NCI-H2029 treated with DMSO at 0.1 percent for 48 hours (cell line): Measurements from ENCODE around the gene CIAO2A.
"Not testable (repeated sequence)": the region's sequence is repeated elsewhere in the genome, so short reads cannot be mapped to it uniquely, and the experiment has no call there.

Experiments
- DNase-seq: peaks from one replicate; lab custom pipeline; 2025; lab: John Stamatoyannopoulos, UW

CIAO2A gene

DNA sequence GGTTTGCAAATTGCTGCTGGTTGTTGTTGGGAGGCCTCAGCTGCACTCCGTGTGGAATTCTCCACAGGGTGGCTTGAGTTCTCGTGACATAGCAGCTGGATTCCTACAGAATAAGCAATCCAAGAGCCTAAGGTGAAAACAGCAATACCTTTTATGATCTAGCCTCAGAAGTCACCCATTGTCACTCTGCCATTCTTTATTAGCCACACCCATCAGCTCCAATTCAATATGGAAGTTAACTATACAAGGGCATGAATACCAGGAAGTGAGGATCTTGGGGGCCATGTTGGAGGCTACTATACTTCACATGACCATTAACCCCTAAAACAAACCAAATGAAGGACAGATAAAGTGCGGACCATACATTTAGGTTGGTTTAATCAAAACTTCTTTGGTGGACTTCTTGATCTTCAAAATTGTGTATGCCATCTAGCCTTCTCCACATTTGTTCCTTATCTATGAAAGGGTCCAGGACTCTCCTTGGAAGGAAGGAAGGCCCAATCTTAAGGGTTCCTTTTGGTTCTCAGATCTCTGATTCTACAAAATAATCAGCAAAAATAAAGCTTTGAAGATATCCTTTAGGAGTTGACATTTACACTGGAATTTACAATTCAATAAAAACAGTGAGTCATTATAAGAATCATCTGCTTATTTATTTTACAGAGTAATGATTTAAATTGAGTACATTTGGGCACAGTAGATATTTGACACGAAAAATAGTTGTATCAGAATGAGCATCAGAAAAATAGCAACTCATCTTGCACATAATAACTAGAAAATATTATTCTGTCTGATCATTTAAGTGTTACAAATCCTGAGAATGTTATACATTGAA lies 21.5 kb downstream of the CIAO2A start:
- no peak for DNase-seq

DNA sequence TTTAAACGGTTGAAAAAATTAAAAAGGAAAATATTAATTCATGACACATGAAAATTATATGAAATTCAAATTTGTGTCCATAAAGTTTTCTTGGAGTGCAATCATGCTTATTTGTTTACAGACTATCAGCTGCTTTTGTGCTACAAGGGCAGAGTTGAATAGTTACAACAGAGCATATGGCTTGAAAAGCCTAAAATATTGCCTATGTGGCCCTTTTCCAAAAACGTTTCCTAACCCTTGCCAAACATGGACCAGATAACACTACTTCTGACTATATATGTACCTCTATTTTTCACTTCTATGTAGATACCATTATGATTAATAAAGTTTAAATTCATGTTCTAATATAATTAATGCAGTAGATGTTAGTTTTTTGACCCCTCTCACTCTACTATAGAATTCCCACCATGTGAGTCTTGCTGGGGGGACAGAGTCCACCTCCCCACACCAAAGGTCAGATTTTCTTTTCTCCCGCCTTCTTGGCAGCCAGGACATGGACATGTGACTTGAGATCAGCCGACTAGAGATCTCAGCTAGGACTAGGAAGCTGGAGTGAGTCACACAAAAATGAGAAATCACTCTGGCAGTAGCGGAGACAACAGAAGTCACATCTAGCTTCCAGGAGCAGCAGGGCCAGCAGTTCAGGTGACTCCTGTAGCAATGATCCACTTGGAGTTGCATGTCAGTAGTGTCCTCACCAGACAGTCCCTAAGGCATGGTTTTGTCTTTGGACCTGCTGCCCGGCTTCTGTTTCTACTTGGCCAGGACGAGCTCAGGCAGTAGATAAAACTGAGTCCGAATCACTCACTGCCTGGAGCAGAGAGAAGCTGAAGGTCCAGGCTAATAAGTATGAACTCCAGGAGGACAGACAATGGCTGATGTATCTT lies 22.4 kb downstream of the CIAO2A start:
- no peak for DNase-seq

DNA sequence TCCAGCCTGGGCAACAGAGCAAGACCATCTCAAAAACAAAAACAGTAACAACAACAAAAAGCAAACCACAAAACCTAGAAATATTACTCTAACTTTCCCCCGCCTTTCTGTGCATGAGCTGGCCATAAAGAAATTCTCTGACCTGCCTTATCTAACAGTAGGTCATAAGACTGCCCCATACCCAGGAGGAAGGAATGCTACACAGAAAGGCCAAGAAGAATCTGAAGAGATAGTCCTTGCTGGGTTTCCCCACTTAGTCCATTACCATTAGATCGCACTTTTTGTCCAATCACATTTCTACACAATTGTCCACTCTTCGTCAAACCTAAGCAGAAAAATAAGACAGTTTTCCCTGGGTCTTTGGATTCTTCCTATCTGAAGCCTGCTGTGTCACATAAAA lies 23.5 kb downstream of the CIAO2A start:
- DNase-seq: no peak

DNA sequence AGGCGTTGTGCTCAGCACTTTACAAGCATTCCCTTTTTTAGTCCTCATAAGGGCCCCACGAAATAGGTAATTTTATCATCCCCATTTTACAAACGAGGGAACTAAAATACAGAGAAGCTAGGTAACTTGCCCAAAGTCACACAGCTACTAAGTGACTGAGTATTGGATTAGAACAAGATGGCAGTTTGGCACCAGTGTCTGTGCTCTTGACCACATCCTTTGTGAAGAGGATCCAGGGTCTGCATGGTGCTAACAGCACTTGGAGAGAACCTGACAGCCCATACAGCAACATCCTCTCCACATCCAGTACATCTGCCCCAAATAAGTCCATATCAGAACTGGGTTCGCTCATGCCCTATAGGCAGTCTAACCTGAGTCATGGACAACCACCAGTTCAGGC lies 25.5 kb downstream of the CIAO2A start:
- no peak for DNase-seq

DNA sequence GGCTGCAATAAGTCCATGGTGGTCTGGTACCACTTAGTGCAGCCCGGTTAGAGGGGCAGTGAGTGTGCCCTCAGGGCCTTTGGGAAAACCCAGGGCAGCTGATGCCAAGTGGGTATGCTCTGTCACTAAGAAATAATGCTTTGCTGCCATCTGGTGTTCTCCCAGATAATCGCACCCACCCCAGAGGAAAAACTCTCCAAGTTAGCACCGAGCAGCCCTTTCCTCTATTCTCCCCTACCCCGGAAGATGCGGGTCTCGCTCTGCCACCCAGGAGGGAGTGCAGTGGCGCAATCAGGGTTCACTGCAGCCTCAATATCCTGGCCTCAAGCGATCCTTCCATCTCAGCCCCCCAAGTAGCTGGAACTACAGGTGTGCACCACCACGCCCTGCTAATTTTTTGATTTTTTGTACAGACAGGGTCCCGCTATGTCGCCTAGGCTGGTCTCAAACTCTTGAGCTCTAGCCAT lies 26.0 kb downstream of the CIAO2A start:
- DNase-seq: no peak

DNA sequence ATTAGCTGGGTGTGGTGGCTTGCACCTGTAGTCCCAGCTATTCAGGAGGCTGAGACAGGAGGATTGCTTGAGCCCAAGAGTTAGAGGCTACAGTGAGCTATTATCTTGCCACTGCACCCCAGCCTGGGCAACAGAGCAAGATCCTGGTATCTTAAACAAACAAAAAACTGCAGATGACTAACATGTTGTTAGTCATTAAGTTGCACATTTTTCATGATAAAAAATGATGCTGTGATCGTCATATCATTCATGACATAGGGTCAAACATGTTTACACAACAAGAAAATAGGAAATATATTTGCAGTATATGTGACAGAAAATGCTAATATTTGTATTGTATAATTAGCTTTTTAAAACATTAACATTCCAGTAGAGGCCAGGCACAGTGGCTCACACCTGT lies 27.2 kb downstream of the CIAO2A start:
- no peak for DNase-seq

DNA sequence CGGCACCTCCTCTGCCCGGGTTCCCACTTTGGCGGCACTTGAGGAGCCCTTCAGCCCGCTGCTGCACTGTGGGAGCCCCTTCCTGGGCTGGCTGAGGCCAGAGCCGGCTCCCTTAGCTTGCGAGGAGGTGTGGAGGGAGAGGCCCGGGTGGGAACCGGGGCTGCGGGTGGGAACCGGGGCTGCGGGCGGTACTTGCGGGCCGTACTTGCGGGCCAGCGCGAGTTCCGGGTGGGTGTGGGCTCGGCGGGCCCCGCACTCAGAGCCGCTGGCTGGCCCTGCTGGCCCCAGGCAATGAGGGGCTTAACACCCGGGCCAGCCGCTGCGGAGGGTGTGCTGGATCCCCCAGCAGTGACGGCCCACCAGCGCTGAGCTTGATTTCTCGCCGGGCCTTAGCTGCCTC lies 32.9 kb downstream of the CIAO2A start:
- DNase-seq: no peak

DNA sequence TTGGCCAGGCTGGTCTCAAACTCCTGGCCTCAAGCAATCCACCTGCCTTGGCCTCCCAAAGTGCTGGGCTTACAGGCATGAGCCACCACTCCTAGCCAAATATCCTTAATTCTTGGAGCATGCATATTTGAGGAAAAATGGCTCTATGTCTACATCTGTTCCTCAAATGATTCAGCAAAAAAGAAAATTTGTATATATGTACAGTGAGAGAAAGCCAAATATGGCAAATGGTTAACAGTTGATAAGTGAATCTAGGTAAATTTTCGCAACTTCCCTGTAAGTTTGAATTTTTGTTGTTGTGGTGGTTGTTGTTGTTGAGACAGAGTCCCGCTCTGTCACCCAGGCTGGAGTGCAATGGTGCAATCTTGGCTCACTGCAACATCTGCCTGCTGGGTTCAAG lies 34.5 kb downstream of the CIAO2A start:
- not testable (repeated sequence) for DNase-seq

DNA sequence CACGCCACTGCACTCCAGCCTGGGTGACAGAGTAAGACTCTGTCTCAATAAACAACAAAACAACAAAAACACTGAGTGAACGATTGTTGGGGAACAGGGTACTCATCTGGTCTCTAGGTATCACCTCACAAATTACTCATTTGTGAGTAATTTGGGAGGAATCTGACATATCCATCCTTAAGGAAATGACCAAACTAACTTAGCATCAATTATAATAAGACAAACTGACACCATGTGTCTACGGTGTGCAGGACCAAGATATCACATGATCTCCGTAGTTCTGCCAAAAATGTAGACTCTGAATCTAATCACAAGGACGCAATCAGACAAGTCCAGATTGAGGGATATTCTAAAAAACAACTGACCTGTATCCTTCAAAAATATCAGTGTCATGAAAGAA lies 35.4 kb downstream of the CIAO2A start:
- DNase-seq: no peak

DNA sequence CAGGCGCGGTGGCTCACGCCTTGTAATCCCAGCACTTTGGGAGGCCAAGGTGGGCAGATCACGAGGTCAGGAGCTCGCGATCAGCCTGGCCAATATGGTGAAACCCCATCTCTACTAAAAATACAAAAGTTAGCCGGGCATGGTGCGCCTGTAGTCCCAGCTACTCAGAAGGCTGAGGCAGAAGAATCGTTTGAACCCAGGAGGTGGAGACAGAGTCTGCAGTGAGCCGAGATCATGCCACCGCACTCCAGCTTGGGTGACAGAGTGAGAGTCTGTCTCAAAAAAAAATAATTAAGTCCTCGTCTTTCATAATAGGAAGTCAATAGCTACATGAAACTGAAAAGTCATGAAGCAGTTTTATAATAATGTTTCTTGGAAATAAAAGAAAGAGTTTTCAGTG lies 40.0 kb downstream of the CIAO2A start:
- DNase-seq: not testable (repeated sequence)

DNA sequence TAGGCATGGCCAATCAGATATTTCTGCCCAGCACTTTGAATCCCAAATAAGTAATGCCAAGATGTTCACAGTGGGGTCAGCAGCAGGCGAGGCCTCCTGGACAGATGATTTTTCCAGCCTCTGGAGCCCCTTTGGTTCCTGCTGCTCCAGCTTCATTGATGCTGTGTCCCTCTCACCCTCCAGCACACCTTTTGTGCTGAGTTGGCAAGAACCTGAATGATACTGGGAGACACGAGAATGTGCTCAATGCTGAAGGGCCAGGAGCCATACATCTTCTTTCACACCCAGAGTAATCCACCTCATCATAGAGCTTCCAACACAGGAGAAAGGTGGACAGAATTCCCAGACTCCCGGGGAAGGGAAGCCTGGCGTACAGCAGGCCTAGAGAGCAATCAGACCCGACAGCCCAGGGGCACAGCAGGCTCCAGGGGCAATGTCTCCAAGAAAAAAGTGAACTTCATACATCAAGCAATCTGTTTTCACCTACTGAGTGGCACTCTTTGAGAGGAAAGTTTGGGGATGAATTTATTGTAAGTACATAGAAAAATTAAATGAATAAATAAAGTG lies 40.6 kb downstream of the CIAO2A start:
- DNase-seq: no peak

DNA sequence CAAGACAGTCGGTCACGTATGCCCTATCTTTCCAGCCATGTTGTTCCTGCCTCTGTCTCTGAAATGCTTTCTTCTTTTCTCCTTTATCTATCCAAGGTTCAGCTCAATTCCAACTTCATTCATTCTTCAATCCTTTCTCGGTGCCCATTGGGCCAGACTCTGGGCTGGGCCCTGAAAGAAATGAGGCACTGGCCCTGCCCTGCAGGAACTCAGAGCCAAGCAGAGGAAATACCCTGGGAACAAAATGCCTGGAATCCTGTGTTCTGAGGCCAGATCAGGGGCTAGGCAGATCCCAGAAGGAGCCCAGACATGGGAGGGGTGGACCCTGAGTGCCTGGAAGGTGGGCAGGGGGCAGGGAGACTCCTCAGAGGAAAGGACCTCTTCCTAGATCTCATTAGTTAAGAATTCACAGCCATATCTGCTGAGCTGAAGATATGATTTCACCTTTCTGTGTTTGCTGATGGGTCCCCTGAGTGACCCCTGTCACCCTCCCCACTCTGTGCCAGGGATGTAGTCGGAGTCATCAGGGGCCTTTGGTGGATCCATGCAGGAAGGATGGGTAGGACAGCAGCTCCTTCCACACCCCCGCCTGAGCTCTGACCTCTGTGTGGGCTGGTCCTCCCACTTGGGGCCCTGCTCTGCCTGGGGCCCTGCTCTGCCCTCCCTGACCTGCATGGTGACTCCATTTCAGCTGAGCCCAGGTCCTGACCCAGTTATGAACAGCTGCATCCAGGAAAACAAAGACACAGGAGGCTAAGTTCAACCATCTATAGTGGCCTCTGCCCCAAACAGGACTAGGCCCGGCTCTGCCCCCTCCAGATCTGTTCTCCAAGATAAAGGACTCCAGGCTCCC lies 42.0 kb downstream of the CIAO2A start:
- DNase-seq: no peak

DNA sequence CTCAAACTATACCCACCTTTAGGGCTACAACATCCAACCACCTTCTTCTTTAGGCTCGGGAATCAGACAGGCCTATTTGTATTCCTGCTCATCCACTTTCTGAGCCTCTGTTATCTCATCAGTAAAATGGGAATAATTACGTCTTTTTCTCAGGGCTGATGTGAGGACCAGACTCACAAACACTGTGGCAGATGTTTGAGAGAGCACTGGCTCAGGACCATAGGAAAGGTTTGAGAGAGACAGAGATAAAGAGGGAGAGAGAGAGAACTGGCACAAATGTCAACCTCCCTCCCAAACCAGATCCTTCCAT lies 42.6 kb downstream of the CIAO2A start:
- DNase-seq: no peak

DNA sequence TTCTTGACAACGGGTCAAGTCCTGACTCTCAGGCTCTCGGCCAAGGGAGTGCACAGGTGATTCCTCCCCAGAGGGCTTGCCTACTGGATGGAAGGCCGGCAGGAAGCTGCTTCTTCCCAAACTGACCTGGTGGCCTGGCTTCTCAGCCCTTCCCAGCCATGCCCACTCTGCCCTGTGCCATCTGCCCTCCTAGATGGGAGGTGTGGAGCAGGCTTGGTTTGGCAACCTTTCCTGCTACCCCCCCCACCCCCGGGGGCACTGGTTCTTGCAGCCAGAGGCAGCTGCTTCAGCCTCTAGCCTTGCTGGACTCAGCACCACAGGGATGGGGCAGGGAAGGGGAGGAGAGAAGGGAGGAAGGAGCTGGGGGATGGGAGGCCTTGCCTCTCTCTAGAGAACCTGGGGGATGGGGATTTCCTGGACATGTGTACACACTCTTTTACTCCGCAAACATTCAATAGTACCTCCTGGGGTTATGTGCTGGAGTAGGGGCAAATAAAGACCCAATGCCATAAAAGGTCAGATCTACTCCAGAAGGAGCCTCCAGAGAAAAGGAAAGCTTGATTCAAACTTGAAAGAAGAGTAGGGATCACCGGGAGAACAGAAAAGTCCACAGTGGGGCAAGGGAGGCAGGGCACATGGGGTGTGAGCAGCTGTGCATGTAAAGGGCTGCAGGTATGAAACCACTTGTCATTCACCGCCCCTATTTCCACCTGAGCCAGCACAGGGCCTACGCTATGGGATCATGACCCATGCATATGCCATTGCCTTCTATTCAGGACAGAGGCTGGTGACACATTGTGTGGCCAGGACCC lies 43.2 kb downstream of the CIAO2A start:
- peak; percentile 50 for DNase-seq

DNA sequence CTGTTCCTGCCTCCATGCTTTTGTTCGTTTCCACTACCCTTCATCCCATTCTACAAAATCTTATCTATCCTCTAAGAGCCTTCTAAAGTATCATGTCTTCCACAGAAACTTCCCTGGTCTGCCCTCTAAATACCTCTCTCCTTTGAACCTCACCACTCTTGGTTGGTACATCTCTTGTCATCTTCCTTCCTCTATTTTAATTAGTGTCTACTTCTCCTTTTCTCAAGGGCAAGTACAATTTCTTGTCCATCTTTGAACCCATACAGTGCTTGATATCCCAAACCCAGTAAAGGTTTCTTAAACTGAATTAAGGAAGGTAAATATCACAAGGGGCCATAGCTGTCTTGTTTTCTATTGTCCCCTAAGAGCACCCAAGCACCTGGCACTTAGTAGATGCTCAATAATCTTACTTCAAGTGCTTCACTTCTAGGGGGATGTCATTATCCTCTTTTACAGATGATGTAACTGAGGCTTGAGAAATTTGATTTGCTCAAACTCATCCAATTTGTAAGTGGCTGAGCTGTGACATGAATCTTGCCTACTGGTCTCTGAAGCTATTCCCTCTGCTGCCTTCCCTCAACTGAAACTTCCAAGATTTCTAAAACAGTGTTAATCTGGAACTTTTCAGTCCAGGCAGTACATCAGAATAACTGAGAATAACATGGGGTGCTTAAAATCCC lies 44.7 kb downstream of the CIAO2A start:
- no peak for DNase-seq

DNA sequence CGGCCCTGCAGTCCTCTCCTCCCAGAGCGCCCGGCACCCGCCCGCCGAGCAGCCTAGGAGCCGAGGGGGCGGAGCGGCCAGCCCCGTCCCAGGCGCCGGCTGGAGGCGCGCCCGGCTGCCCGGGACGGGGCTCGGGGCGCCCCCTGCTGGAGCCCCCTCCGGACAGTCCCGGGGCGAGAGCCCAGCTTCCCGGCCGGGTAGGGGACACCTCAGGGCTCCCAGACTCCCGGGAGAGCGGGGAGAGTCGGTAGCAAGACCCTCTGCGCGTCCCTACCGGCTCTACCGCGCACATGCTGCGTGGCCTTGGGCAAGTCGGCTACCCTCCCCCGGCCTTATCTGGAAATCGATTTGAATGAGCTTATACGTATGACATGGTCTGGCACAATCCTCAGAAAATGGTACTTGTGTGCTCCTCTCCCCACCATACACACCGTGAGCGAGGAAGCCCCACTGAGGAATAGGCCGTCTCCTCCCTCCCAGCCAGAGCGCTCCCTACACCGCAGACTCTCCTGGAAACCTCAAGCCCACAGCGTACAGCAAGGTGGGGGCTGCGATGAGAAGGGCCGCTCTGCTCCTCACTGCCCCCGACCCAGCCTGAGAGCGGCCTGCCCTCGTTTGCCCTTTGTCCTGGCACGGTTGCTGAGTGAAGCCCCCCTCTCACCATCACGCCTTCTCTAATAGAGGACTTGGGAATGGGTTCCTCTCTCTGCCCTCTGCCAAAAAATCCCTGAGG lies 47.1 kb downstream of the CIAO2A start, which contains the start of gene DAPK2:
TSS of gene DAPK2 (minus strand) at position 65 of the 733 bp plus-strand sequence. CDS start 6,224 bp downstream, outside the sequence.
- DNase-seq: no peak

DNA sequence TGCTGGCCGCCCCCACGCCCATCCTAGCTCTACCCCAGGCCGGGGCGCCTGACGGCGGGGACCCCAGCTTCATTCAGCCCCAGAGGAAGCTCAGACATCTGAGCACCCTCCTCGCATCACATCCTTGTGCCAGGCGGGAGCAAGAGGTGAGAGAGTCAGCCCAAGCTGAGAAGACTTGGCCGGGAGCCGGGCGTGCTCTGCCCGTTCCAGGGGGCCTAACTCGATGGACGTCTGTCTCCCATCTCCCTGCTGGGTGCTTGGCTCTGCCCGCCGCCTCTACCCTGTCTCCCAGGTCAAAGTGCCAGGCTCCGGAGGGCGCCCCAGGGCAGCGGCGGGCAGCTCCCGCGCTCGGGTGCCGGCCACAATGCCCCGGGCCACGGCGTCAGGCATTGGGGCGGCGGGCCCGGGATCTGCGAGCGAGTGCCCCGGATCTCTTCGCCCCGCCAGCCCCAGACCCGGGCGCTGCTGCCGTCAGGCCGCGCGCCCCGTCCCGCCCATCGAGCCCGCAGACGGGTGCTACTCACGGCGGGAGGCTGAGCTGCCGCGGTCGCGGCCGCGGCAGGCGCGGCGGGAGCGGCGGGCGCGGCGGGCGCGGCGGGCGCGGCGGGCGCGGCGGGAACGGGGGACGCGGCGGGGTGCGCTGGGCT lies 47.7 kb downstream of the CIAO2A start:
- no peak for DNase-seq

DNA sequence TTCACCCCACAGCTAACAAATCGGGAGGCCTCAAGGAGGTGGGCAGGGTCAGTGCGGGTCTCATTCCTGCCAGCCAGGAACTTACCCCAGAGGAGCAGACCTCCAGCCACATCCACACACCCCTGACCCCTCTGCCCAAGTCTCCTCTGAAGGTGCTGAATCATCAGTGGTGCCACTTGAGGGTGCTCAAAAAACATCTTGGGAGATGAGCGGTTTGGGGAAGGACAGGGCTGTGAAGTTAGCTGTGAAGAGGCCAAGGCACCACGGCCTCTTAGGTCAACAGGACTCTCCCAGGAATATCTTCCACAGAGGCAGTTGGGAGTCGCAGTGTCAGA lies 48.6 kb downstream of the CIAO2A start:
- DNase-seq: no peak
